Kidney (tissue), 14 donors: ENCODE data around the gene DRC1. TPM values are rescaled to one million over a fixed set of nuclear protein-coding genes. Genes with fewer than 3 reads are reported as not detected.
A peak's percentile ranks its signal among the peaks of the same experiment; 100 is the strongest.

ENCODE experiments used
- DNase-seq, 5 donors: peaks; one replicate each; pipeline ENCODE4 v3.0.0-alpha.2; 2013 to 2020
- FAIRE-seq: peaks from 2 replicates; lab custom pipeline; 2012; peaks lifted over from hg19 to GRCh38; lab: Jason Lieb, UNC
- H3K27ac ChIP-seq, 2 donors: one replicate each; pipeline ENCODE4 v1.7.0; 2013; ENCODE audit warnings: low read depth in 2 of 2, low read length in 2 of 2, inconsistent platforms in 1 of 2
- H3K27me3 ChIP-seq: one replicate; pipeline ENCODE4 v1.7.1; 2013; ENCODE audit warnings: low read length, inconsistent platforms; ENCODE audit not compliant: control insufficient read depth, insufficient read depth
- H3K36me3 ChIP-seq, 3 donors: one replicate each; pipeline versions ENCODE4 v1.7.0 to v1.7.1; 2013; ENCODE audit warnings: low read length in 3 of 3, control low read depth in 1 of 3, inconsistent platforms in 1 of 3; ENCODE audit not compliant: insufficient read depth in 3 of 3, control insufficient read depth in 2 of 3
- H3K4me1 ChIP-seq, 3 donors: one replicate each; pipeline versions ENCODE4 v1.7.0 to v1.7.1; 2013; ENCODE audit warnings: low read length in 3 of 3, inconsistent platforms in 1 of 3, low read depth in 1 of 3; ENCODE audit not compliant: control insufficient read depth in 2 of 3, insufficient read depth in 2 of 3
- H3K4me3 ChIP-seq, 3 donors: one replicate each; pipeline versions ENCODE4 v1.7.0 to v1.8.1; 2013; ENCODE audit warnings: low read length in 3 of 3, control low read depth in 1 of 3, inconsistent platforms in 1 of 3
- H3K9ac ChIP-seq, 3 donors: one replicate each; pipeline versions ENCODE4 v1.7.0 to v1.7.1; 2013; ENCODE audit warnings: low read length in 3 of 3, control low read depth in 1 of 3, inconsistent platforms in 1 of 3
- H3K9me3 ChIP-seq, 3 donors: one replicate each; pipeline versions ENCODE4 v1.7.0 to v1.7.1; 2013; ENCODE audit warnings: low read length in 3 of 3, control low read depth in 1 of 3, inconsistent platforms in 1 of 3; ENCODE audit not compliant: control insufficient read depth in 2 of 3, insufficient read depth in 1 of 3
- intact Hi-C: fragments of 100-400 bp; cut with DNase I; formaldehyde crosslinking; loops from one replicate; pipeline ENCODE4 v1.11.1; 2022
- polyA plus RNA-seq: library from polyadenylated mRNA; stranded (reverse); fragments of 350-450 nt; fragmentation: Illumina TruSeq; extraction: RNeasy Lipid Tissue Mini Kit (QIAGEN cat#74804); gene quantifications from one replicate; pipeline ENCODE4 v1.2.3, GENCODE V29; 2014; ENCODE audit warnings: low read depth, low replicate concordance; ENCODE audit not compliant: insufficient read depth
- total RNA-seq: library from RNA; stranded (reverse); fragmentation: NEBNext Ultra II Directional; extraction: Animal tissue kit (Norgen Biotek cat#: 25700); gene quantifications from one replicate; pipeline ENCODE4 v1.2.1, GENCODE V29; 2021
- TF ChIP-seq, protein P1 (sequence below): IDR thresholded peaks from 3 replicates; pipeline ENCODE4 v1.5.1; 2012; ENCODE audit warnings: mild to moderate bottlenecking, moderate library complexity, borderline replicate concordance; ENCODE audit not compliant: insufficient read depth; ENCODE audit errors: extremely low read depth
- donor health status: control.
- donor health status: control.
- donor health status: control.
- donor health status: control.
- donor health status: control.
- donor health status: DM: yes; HTN: yes; CAD: no.
- donor health status: Normal renal cell carcinoma (clear cell type).

Gene DRC1
- total and polyA plus RNA-seq, 2 donors from 2014 or later, result 0.76 TPM; not detected in 1

DNA sequence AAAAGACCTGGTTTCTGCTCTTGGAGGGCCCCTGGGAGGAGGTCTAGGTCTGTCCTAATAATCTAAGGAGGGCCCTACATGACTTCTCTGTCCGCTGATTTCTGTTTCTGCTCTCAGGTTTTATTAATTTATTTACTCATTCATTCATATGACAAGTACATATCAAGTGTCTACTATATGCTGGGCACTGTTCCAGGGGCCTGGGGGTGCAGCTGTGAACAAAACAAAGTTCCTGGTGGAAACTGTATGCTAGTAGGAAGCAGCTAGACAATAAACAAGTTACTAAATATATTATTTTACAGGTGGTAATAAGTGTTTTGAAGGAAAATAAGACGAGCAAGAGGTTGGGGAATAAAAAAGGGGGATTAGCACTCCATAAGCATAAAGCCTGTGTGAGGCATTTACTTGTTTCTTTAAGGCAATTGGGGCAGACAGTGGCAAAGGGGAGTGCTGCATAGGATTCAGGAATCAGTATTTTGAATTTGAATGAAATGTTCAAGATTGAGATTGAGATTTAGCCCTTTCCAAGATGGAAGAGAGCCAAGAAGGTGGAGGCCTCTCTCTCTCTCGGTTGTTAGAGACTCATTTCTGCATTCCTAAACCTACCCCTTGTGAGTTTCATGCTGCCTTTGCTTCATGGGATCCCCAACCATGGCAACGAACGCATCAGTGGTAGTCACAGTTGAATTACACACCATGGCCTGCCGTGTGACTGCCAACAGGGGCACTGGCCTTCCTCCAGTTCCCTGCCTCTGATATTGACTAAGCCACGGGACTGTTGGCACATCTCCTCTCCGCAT, 28.3 kb downstream of the DRC1 start:
- TF ChIP-seq, protein P1, sequence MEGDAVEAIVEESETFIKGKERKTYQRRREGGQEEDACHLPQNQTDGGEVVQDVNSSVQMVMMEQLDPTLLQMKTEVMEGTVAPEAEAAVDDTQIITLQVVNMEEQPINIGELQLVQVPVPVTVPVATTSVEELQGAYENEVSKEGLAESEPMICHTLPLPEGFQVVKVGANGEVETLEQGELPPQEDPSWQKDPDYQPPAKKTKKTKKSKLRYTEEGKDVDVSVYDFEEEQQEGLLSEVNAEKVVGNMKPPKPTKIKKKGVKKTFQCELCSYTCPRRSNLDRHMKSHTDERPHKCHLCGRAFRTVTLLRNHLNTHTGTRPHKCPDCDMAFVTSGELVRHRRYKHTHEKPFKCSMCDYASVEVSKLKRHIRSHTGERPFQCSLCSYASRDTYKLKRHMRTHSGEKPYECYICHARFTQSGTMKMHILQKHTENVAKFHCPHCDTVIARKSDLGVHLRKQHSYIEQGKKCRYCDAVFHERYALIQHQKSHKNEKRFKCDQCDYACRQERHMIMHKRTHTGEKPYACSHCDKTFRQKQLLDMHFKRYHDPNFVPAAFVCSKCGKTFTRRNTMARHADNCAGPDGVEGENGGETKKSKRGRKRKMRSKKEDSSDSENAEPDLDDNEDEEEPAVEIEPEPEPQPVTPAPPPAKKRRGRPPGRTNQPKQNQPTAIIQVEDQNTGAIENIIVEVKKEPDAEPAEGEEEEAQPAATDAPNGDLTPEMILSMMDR, result no peak
- Histone ChIP-seq H3K4me1 (no peaks in the 10 kb centered on the region), H3K9ac (no peak overlapping the region), H3K4me3 (no peak overlapping the region), H3K27me3 (no peaks in the 10 kb centered on the region), H3K36me3 (no peaks in the 10 kb centered on the region), H3K9me3 (no peaks in the 10 kb centered on the region), H3K27ac (no peak overlapping the region)
- DNase-seq (peak in 1 of 5 donors; percentile 18), FAIRE-seq (no peak)
- intact Hi-C loops, result no loop called here

DNA sequence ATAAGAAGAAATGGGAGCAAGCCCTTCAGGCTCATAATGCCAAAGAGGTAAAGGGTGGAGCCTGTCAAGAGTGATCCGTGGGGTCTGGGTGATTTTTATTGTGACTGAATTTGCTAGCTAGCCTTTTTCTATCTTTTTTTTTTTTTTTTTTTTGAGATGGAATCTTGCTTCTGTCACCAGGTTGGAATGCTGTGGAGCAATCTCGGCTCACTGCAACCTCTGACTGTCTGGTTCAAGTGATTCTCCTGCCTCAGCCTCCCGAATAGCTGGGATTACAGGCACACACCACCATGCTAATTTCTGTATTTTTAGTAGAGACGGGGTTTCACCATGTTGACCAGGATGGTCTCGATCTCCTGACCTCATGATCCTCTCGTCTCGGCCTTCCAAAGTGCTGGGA, 29.1 kb downstream of the DRC1 start:
- DNase-seq (no peak), FAIRE-seq (no peak)
- no peaks in the 10 kb centered on the region for H3K9me3 ChIP-seq
- no peak overlapping the region for H3K4me3 ChIP-seq
- H3K27me3 ChIP-seq, result no peaks in the 10 kb centered on the region
- TF ChIP-seq, protein P1, result no peak
- no peak overlapping the region for H3K9ac ChIP-seq
- no peak overlapping the region for H3K27ac ChIP-seq
- no peaks in the 10 kb centered on the region for H3K4me1 ChIP-seq
- intact Hi-C loops, result no loop called here
- no peaks in the 10 kb centered on the region for H3K36me3 ChIP-seq

DNA sequence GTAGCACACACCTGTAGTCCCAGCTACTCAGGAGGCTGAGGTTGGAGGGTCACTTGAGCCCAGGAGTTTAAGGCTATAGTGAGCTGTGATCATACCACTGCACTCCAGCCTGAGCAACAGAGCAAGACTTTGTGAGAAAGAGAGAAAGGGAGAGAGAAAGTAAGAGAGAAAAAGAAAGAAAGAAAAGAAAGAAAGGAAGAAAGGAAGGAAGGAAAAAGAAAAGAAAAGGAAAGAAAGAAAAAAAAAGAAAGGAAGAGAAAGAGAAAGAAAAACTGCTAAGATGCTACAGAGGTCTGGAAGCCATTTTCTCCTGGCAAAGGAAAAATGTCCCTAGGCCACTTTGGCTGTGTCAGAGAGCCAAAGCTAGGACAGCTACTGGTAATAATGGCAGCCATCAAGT, 30.6 kb downstream of the DRC1 start:
- no peak for FAIRE-seq
- Histone ChIP-seq H3K27ac (no peak overlapping the region), H3K9me3 (no peaks in the 10 kb centered on the region), H3K27me3 (no peaks in the 10 kb centered on the region), H3K4me1 (no peaks in the 10 kb centered on the region), H3K36me3 (no peaks in the 10 kb centered on the region), H3K4me3 (no peak overlapping the region), H3K9ac (no peak overlapping the region)
- TF ChIP-seq, protein P1, result no peak
- DNase-seq, result no peak
- intact Hi-C loops, result no loop called here
